Measurements from ENCODE around the gene CHRD. TPM values are rescaled to one million over a fixed set of nuclear protein-coding genes. Genes with fewer than 3 reads are reported as not detected.

CHRD gene
- 0.14 to 0.35 TPM (median 0.24 TPM) in 5 replicates for total RNA-seq (2022; extraction: Qiagen RNA extraction)

GRCh38 chr3:184379358-184380184 is at the start of gene CHRD:
Gene CHRD, plus strand, starts transcription at chr3:184380054. Its CDS starts 265 bp downstream, at chr3:184380319.

GRCh38 chr3:184337399-184337714 is 42.5 kb upstream of the CHRD start, which contains the start of gene FAM131A:
Gene FAM131A, plus strand, starts transcription at chr3:184337600. Its CDS starts 31 bp downstream, at chr3:184337631.

GRCh38 chr3:184361532-184361931 is 18.3 kb upstream of the CHRD start, which contains the start of the genes CLCN2 and POLR2H:
Gene CLCN2, minus strand, starts transcription at chr3:184361605. Its CDS starts 126 bp downstream, at chr3:184361479.
Gene POLR2H, plus strand, starts transcription at chr3:184361710. Its CDS starts 1,783 bp downstream, at chr3:184363493.

GRCh38 chr3:184377882-184378445 is 1.9 kb upstream of the CHRD start, which contains the start of gene THPO:
Gene THPO, minus strand, starts transcription at chr3:184378207. Its CDS starts 1,948 bp downstream, at chr3:184376259.

Other genes starting within 250 kb of the CHRD start
- gene EIF2B5, start 244.7 kb upstream of the CHRD start, total RNA-seq (2022; extraction: Qiagen RNA extraction) = 27.1 to 29.4 TPM (median 28.7 TPM) in 5 replicates
- gene DVL3, start 224.7 kb upstream of the CHRD start, total RNA-seq (2022; extraction: Qiagen RNA extraction) = 19.5 to 26.2 TPM (median 23.2 TPM) in 5 replicates
- gene AP2M1, start 205.2 kb upstream of the CHRD start, total RNA-seq (2022; extraction: Qiagen RNA extraction) = 291 to 307 TPM (median 298 TPM) in 5 replicates
- gene ABCF3, start 193.9 kb upstream of the CHRD start, total RNA-seq (2022; extraction: Qiagen RNA extraction) = 29.7 to 35.9 TPM (median 33.4 TPM) in 5 replicates
- gene VWA5B2, start 150.5 kb upstream of the CHRD start, total RNA-seq (2022; extraction: Qiagen RNA extraction) = 0.25 to 0.60 TPM (median 0.40 TPM) in 5 replicates
- 59.2 to 80.4 TPM (median 71.4 TPM) in 5 replicates for gene ALG3, start 131.1 kb upstream of the CHRD start, total RNA-seq (2022; extraction: Qiagen RNA extraction)
- 8.8 to 13.1 TPM (median 11.3 TPM) in 5 replicates for gene EEF1AKMT4, start 130.4 kb upstream of the CHRD start, total RNA-seq (2022; extraction: Qiagen RNA extraction)
- 0.78 to 1.7 TPM (median 1.4 TPM) in 5 replicates for gene CAMK2N2, start 118.5 kb upstream of the CHRD start, total RNA-seq (2022; extraction: Qiagen RNA extraction)
- gene ECE2, start 104.0 kb upstream of the CHRD start, total RNA-seq (2022; extraction: Qiagen RNA extraction) = not detected in 5 replicates
- gene PSMD2, start 80.8 kb upstream of the CHRD start, total RNA-seq (2022; extraction: Qiagen RNA extraction) = 284 to 383 TPM (median 293 TPM) in 5 replicates
- 248 to 307 TPM (median 264 TPM) in 5 replicates for gene EIF4G1, start 65.4 kb upstream of the CHRD start, total RNA-seq (2022; extraction: Qiagen RNA extraction)
- 9.8 to 12.5 TPM (median 11.2 TPM) in 5 replicates for gene FAM131A, start 42.5 kb upstream of the CHRD start, total RNA-seq (2022; extraction: Qiagen RNA extraction)
- gene CLCN2, start 18.4 kb upstream of the CHRD start, total RNA-seq (2022; extraction: Qiagen RNA extraction) = 4.2 to 5.7 TPM (median 5.1 TPM) in 5 replicates
- 65.8 to 77.6 TPM (median 71.5 TPM) in 5 replicates for gene POLR2H, start 18.3 kb upstream of the CHRD start, total RNA-seq (2022; extraction: Qiagen RNA extraction)
- 0.11 to 0.12 TPM in 2 of 5 replicates, not detected in the others for gene THPO, start 1.8 kb upstream of the CHRD start, total RNA-seq (2022; extraction: Qiagen RNA extraction)
- gene EPHB3, start 181.7 kb downstream of the CHRD start, total RNA-seq (2022; extraction: Qiagen RNA extraction) = 0.15 to 0.21 TPM (median 0.20 TPM) in 5 replicates